Measurements from ENCODE around the gene STX16.

- TF ChIP-seq CEBPB (IDR thresholded peaks at IDR 0.05; ENCODE audit: borderline replicate concordance, low read depth, low read length), result no peak
- TF ChIP-seq IRF9 (CRISPR knock-in tag; IDR thresholded peaks at IDR 0.05; ENCODE audit: borderline replicate concordance), result no peak
- no peak for TF ChIP-seq ASH2L (IDR thresholded peaks at IDR 0.05; ENCODE audit: insufficient read length, low read depth, low read length)
Measured at GRCh38 chr20:58705208-58705926, 54.3 kb downstream of the STX16 start.
